Tibial nerve (tissue), 3 donors: ENCODE measurements around the gene CXCL10.
"Not testable (repeated sequence)": the region's sequence is repeated elsewhere in the genome, so short reads cannot be mapped to it uniquely, and the experiment has no call there.

Experiments used
- POLR2A ChIP-seq, 2 donors: fragments of 450-650 bp; IDR thresholded peaks; one replicate each; pipeline ENCODE4 v1.6.1; 2017; ENCODE audit warnings: antibody characterized with exemption in 2 of 2, mild to moderate bottlenecking in 2 of 2, moderate library complexity in 2 of 2
- TF ChIP-seq, protein P1 (sequence below), 5 experiments: fragments of 200-600 bp in 3 of 5; fragments of 450-650 bp in 2 of 5; sonication (generic) in 3 of 5; IDR thresholded peaks; one replicate each; pipeline ENCODE4 v1.5.1; 2016 to 2019; ENCODE audit warnings: antibody characterized with exemption in 5 of 5, mild to moderate bottlenecking in 3 of 5, moderate library complexity in 2 of 5

DNA sequence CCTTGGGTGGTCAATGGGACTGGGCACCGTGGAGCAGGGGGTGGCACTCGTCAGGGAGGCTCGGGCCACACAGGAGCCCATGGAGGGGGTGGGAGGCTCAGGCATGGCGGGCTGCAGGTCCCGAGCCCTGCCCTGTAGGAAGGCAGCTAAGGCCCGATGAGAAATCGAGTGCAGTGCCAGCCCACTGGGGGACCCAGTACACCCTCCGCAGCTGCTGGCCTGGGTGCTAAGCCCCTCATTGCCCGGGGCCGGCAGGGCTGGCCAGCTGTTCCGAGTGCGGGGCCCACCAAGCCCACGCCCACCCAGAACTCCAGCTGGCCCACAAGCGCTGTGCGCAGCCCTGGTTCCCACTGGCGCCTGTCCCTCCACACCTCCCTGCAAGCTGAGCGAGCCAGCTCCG lies 20.0 kb upstream of the CXCL10 start:
- TF ChIP-seq POLR2A (IDR thresholded peaks at IDR 0.05): not testable (repeated sequence)
- TF ChIP-seq, protein P1, sequence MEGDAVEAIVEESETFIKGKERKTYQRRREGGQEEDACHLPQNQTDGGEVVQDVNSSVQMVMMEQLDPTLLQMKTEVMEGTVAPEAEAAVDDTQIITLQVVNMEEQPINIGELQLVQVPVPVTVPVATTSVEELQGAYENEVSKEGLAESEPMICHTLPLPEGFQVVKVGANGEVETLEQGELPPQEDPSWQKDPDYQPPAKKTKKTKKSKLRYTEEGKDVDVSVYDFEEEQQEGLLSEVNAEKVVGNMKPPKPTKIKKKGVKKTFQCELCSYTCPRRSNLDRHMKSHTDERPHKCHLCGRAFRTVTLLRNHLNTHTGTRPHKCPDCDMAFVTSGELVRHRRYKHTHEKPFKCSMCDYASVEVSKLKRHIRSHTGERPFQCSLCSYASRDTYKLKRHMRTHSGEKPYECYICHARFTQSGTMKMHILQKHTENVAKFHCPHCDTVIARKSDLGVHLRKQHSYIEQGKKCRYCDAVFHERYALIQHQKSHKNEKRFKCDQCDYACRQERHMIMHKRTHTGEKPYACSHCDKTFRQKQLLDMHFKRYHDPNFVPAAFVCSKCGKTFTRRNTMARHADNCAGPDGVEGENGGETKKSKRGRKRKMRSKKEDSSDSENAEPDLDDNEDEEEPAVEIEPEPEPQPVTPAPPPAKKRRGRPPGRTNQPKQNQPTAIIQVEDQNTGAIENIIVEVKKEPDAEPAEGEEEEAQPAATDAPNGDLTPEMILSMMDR (IDR thresholded peaks at IDR 0.05): not testable (repeated sequence)
